SW 1271 (cell line): Measurements from ENCODE around the gene LSP1.
A peak's percentile ranks its signal among the peaks of the same experiment; 100 is the strongest.

Source experiments
- DNase-seq, 2 experiments: peaks; one replicate each; lab custom pipeline; 2025; lab: John Stamatoyannopoulos, UW

LSP1 gene

DNA sequence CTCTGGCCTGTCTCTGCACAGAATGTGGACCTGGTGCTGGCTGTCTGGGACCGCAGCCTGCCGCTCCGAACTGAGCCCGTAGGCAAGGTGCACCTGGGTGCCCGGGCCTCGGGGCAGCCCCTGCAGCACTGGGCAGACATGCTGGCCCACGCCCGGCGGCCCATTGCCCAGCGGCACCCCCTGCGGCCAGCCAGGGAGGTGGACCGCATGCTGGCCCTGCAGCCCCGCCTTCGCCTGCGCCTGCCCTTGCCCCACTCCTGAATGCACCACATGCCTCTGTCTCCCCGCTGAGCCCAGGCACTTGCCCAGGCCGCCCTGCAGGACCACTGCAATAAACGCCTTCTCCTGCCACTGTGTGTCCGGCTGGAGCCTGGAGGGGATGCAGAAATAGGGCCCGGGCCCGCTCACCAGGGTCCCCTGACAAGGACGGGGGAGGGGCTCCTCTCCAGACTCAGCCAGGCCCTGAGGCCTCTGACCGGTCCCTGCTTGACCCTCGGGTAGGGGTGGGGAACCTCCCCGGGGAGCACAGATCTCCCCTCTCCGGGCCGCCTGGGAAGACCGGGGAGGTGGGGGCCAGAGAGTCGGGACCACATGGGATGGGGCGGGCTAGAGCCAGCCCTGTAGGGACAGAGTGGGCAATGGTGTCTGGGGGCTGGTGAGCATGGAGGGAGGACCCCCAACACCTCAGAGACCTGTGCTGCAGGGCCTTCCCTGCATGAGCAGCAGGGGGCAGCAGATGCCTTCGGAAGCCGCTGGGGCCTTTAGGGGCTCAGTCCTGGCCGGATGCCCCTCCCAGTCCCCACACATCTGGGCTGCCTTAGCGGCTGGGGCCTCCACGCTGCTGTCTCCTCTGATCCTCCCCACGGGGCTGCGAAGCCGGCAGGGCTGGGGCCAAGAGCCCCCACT lies 15.5 kb upstream of the LSP1 start:
- peak in 1 of 2 experiments; percentile 19 for DNase-seq

DNA sequence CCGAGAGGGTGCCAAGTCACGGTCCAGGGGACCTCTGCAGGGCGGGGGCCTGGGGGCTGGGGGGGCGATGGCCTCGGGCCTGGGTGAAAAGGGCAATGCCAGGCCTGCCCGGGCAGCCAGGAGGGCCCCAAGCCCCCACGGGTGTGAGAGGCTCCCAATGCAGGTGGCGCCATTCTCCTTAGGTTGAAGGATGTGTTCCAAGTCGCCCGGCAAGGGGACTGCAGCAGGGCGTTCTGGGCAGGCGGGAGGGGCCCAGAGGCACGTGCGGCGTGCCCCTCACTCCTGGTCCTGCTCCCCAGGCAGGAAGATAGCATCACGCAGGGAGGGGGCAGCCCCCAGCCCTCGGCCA lies 14.8 kb upstream of the LSP1 start:
- DNase-seq = no peak

DNA sequence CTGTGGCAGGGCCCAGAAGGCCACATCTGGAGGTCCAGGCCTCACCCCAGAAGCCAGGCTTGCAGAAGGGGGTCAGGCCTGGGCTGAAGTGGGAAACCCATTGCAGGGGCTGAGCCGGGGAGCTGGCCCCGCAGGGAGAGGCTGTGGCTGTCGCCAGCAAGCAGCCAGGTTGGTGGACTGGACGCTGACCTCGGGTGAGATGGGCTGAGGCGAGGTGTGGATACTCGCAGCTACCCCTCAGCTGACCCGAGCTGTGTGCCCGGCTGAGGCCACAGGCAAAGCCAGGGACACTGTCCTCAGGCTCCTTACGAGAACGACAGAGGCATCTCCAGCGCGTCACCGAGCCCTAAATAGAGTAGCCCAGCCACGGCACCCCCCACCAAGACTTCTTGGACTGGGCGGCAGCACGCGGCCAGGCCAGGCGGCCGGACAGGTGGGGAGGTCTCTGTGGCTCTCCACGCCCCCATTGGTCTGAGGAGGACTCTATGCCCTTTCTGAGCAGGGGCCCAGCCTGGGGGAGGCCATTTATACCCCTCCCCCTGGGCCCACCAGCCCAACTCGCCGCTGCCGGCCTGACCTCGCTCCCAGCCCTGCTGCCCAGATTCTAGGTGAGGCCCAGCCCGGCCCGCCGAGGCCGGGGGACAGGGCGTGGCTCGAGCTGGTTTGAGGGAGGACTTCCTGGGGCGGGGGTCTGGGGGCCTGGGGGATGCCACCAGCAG lies 14.3 kb upstream of the LSP1 start, which contains the start of gene TNNI2:
Gene TNNI2 (plus strand): TSS at position 556 of the 719 bp plus-strand sequence. CDS start 716 bp downstream, outside the sequence.
- DNase-seq = no peak

DNA sequence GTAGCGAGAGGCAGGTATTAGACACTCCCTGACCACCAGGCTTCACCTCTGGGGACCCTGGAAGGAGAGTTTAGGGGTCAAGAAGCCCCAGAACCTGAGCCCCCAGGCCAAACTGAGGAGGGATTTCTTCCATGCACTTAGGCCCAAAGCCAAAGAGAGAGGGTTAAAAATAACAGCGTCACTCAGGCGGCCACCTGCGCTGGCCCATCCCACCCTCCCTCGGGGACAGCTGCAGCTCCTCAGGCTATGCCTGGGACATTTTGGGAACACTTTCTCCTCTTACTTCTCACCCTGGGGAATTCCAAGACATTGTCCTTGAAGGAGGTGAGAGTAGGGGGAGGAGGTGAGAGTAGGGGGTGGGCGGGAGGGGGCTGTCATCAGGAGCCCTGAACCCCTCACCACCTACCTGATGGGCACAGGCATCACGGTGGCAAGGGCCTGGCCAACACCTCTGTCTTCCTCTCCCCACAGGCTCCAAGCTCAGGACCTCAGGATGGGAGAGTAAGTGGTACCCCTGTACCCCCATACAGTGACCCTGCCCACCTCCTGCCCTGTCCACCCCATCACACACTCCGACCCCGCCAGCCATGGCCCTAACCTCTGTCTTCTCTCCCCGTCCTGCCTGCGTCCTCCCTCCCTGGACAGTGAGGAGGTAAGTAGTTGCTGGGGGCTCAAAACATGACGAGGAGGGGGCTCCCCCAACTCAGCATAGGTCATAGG lies 13.5 kb upstream of the LSP1 start:
- DNase-seq = no peak

DNA sequence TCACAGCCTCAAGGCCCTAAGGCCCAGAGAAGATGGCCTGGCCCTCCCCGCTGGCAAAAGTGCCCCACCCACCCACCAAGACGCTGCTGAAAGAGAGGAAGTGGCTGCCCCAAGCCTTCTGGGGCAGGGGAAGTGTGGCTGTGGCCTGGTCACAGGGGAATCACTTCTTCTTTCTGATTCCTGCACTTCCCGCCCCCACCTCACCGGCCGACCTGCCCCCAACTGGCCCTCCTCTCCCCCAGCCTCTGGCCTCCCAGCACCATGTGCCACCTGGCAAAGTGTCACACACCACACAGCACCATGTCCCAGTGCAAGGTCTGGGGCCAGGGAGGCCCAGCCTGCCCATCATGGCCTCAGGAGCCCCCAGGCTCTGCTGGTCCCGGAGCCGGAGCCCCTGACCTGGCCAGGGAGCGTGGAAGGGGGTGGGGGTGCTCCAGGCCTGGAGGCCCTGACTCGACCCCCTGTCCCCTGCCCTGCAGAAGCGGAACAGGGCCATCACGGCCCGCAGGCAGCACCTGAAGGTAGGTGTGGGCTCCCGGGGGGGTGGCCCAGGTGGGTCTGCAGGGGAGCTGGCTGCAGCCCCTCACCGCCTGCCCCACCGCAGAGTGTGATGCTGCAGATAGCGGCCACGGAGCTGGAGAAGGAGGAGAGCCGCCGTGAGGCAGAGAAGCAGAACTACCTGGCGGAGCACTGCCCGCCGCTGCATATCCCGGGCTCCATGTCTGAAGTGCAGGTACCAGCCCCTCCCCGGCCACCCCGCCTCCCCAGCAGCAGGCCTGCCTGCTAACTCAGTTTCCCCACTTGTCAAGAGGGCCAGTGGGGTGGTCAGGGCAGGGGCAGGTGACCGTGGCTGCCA lies 12.7 kb upstream of the LSP1 start:
- DNase-seq = no peak

DNA sequence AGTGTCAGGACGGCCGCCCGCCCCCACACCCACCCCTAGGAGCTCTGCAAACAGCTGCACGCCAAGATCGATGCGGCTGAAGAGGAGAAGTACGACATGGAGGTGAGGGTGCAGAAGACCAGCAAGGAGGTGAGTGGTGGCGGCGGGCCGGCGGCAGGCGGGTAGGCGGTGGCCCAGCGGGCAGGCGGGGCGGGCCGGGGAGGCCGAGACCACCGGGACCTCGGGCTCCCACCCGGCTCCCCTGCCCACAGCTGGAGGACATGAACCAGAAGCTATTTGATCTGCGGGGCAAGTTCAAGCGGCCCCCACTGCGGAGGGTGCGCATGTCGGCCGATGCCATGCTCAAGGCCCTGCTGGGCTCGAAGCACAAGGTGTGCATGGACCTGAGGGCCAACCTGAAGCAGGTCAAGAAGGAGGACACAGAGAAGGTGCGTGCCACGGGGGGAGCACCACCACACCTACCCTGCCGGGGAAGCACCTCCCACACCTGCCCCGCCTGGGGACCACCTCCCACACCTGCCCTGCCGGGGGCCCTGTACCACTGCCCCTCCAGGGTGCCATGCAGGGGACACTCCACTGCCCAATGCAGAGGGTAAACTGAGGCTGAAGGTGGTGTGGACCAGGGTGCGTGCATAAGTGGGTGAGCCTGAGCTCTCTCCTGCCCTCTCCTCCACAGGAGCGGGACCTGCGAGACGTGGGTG lies 12.0 kb upstream of the LSP1 start:
- DNase-seq = no peak

DNA sequence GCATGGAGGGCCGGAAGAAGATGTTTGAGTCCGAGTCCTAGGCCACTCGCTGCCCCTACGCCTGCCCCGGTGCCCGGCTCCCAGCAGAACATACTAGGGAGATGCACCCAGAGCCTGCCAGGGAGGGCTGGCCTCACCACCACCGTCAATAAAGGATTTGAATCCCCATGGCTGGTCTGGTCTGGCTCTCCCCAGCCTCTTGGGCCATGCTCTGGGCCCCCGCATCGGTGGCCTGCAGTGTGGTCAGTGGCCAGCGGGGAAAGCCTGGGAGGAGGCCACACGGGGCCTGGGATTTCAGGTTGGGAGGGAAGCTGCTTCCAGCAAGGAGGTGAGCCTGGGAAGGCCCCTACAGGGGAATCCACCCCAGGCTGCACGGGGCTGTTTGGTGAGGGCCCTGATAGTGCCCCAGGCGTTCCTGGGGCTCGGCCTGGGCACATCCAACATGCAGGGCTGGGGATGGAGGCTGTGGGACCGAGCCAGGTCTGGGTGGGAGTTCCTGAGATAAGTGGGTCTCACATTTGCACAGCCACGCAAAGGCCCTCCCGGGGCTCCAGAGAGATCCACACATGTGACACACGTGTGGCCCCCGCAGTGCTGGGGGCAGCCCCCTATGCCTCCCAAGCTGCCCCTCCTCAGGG lies 11.3 kb upstream of the LSP1 start:
- DNase-seq = no peak

DNA sequence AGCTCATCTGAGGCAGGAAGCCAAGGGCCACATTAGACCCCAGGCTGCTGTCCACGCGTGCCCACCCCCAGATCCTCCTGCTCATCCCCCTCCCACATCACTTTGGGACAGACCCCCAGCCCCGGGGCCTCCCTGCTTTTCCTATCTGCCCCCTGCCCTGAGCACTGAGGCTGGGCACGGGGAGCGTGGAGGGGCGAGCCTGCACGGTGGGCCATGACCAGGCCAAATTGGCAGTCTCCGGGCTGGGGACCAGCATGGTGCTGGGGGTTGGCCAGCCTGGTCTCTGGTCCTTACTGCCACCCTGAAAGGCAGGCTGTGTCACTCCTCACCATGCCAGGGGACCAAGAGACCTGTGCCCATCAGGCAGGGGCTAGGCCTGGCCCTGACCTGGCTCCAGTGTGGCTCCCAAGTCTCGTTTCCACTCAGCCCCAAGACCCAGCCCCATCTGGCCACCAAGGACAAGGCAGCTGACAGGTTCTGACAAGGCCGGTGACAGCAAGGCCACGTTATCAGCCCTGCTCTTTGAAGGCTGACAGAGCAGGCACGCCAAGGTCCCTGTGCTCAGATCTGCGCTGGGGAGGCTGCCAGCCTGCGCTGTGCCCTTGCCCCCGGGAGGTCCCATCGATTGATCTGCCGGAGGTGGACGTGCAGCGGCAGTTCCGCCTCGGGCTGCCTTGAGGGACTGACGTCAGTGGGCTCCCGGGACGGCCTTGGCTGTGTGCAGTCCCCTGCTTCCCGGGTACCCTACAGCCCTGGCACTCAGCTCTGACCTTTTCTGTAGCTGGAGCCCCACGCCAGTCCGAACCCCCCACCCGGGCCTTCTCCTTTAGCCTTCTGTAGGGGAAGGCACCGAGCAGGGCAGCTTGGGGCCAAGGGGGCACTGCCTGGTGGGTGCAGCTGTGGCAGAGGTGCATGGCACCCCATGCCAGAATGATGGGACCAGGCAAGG lies 10.5 kb upstream of the LSP1 start:
- no peak for DNase-seq

DNA sequence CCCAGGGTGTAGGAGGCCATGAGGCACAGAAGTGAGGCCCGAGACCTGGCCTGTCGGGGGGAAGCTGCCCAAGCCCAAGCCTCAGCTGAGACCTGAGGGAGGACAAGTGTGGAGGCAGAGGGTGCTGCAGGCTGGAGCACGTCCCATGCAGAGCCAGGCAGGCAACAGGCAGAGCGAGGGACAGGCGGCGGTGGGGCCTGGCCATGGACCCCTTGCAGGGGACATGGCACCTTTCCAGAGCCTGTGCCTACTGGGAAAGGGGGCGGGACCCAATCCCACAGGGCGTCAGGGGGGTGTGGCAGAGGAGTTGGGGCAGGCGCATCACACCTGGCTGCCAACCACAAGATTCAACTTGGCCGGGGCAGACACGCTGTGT lies 9.8 kb upstream of the LSP1 start:
- DNase-seq = no peak

DNA sequence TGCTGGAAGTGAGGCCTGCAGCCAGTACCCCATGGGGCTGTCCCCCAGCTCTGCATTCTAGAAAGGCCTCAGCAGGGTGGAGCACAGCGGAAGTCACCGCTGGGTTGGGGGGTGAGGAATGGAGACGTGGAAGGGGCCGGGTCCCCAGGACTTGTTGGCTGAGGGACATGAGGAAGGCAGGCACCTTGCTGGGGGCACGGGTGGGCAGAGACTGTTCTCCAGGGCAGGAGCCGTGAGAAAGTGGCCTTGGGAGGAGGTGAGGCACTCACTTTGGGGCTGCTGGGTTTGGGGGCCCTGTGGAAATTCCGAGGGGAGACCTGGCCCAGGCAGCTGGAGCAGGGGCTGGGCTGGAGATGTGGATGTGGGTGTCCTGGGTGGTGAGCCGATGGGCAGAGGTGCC lies 9.1 kb upstream of the LSP1 start:
- DNase-seq = no peak

DNA sequence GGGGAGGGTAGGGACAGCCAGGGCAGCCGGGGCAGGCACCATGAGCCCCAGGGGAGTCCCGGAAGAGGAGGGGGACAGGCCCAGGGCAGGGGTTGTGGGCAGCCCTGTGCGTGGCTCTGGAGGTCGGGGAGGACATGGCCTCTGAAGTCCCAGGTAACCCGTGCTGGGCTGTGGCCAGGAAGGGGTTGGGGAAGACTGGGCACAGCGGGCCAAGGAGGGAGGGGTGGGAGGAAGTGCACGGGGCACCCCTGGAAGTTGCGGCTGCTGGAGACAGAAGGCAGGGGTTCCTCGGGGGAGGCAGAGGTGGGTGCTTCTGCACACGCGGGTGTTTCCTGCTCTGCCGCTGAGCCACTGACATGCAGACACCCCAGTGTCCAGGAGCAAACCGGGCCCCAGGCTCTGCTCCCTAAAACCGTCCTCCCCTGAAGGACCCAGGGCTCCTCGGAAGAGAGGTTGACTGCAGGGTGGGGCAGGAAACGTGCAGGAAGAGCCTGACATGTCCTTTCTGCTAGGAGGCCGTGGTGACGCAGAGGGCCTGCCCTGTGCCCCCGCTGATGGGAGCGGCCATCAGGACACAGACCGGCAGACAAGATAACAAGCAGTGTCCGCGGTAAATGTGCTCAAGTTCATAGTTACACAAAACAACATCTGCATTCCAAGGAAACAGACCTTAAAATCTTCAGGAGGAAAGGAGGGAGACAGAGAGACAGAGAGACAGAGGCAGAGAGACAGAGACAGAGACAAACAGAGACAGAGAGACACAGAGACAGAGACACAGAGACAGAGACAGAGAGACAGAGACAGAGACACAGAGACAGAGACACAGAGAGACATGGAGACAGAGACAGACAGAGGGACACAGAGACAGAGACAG lies 8.4 kb upstream of the LSP1 start:
- DNase-seq = no peak

DNA sequence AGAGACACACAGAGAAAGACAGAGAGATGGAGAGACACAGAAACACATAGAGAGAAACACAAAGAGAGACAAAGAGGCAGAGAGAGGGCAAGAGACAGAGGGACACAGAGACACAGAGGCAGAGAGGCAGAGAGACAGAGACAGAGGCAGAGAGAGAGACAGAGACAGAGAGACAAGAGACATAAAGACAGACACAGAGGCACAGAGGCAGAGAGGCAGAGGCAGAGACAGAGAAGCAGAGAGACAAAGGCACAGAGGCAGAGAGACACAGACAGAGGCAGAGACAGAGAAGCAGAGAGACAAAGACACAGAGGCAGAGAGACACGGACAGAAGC lies 7.8 kb upstream of the LSP1 start:
- no peak for DNase-seq

DNA sequence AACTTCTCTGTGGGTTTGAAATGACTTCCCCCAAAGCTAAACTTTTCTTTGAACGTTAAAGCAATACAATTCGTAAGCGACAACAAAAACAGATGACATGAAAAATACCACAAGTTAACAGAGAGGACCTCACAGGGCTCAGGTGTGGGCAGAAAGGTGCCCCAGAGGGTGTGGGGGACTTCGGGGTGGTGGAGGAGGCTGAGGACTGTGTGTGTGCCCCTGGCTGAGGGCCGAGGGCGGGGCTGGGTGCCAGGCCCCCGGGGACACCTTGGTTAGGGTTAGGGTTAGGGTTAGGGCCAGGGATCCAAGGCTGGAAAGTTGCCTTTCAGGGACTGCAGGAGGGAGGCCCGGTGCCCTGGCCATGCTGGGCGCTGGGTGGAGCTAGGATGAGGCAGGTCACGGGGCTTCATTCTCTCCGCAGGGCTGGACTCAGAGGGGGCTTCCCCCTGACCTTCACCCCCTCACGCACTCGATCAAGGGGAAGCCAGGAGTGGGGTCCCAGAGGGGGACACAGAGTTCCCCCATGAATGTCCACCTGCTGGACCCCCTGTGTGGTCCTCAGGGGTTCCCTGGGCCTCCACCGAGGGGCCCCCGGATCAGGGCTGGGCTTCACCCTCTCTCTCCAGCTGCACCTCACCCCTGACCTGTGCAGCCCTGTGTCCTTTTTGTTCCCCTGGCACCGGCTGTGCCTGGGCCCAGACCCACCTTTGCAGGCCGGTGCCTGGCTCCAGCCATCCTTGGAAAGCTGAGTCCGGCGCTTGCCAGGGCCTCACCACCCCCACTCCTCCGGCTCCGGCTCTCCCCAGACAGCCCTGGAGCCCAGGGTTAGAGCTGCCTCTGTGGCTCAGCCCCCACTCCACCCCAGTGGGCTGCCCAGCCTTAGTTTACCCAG lies 7.1 kb upstream of the LSP1 start:
- DNase-seq = no peak

DNA sequence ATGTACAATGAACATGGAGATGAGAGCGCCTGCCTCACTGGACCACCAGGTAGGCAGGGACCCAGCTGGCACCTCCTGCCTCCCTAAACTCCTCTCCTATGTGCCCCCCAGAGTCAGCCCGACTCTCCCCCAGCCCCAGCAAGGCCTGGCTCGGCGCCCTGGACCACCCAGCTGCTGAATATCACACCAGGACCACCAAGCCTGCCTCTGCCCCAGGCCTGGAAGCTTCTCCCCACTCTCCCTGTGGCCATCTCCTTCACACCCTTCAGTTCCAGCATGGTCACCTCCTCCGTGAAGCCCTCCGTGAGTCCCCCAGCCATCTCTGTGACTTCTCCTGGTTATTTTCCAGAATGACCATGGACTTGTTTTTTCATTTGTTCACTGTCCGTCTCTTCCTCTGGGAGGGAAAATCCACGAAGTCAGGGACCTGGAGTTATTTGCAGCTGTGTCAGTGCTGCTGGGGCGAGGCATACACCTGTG lies 6.4 kb upstream of the LSP1 start:
- no peak for DNase-seq

DNA sequence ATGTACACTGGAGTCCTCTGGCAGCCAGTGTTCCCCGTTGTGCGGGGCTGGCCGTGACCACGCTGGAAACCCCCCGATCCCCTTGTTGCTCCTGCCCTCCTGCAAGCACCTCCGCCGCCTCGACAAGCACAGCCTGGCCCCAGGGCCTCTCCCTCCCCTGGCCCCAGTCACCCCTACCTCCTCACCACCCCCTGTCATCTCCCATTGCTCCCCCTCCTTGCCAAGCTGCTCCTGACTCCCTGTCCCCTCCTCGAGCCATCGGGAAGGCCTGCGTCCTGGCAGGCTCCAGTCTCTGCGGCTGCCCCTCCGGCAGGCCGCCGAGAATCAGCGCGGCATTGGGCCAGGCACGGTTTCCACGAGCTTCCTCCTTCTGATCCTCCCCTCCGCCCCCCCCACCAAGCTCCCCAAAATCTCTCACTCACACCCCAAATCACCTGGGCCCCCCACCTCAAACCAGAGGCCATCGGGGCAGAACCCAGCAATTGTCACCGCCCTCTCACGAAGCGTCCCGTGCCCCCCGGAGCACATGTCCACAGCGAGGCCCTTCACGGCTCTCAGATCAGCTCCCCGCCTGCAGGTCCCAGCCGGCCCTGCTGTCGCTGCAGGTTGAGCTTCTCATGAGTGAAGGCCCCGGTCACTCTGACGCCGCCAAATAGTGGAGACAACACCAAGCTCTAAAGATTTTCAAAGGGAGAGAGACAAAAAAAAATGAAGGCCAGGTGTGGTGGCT lies 5.7 kb upstream of the LSP1 start:
- no peak for DNase-seq

DNA sequence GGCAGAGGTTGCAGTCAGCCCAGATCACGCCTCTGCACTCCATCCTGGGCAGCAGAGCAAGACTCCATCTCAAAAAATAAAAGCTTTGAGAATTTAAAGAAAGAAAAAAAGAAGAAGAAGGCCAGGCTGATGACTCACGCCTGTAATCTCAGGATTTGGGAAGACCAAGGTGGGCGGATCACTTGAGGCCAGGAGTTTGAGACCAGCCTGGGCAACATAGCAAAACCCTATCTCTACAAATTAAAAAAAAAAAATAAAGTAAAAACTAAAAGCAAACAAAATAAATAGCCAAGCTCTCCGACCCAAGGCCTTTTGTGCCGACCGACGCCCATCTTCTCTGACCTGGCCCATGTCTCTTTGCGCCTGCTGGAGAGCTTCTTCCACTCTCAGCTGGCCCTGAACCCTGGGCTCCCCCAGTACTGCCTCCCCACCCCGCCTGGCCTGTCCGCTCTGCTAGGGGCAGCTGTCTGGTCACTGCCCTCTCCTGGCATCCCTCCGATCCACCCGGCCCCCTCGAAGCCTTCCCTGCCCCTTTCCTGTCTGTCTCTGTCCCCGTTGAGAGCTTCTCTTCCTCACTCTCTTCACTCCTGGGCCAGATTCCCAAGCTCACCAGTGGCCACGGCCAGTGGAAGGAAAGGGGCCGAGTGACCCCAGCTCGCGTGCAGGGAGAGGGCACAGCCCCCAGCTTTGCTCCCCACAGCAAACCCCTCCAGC lies 4.8 kb upstream of the LSP1 start:
- DNase-seq = no peak
